CMK (cell line): ENCODE data around the gene GSDME.
"Not testable (repeated sequence)": the region's sequence is repeated elsewhere in the genome, so short reads cannot be mapped to it uniquely, and the experiment has no call there.

Source experiments
- DNase-seq: peaks from one replicate; pipeline ENCODE4 v3.0.0-alpha.2; 2010; ENCODE audit warnings: low read depth

The GSDME gene

GRCh38 chr7:24757353-24758275 lies at the start of gene GSDME:
Gene GSDME, minus strand, starts transcription at chr7:24757464. Its CDS starts 7,690 bp downstream, at chr7:24749774.
- no peak for DNase-seq

GRCh38 chr7:24802300-24802699 lies 45.0 kb upstream of the GSDME start:
- no peak for DNase-seq

- no peak for DNase-seq
Observed at GRCh38 chr7:24801883-24802282, 44.6 kb upstream of the GSDME start.

DNA sequence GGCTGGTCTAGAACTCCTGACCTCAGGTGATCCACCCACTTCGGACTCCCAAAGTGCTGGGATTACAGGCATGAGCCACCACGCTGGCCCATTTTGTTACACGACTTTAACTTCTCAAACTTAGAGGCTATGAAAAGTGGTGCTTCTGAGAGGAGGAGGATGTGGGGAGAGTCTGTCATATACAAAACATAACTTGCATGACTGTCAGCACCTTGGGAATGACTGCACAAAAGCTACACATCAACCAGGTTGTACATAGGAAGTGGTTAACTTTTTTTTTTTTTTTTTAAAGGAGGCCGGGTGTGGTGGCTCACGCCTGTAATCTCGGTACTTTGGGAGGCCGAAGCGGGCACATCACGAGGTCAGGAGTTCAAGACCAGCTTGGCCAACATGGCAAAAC lies 43.4 kb upstream of the GSDME start:
- no peak for DNase-seq

DNA sequence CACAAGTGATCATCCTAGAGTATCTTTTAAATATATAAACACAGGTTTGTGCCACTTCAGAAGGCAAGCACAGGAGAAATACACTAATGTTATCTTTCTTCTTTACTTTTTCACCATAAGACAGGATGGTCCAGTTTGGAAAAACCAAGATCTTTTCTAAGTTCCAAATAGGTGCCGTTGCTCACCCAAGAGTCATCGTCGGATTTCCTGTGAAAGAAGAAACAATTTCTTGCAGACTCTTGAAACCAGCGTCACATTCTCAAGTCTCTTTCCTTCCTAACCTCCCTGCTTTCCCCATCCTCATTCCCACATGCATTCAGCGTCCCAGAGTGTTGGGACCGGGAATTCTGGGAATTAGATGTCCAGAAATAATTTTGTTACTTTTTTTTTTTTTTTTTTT lies 42.8 kb upstream of the GSDME start:
- no peak for DNase-seq

- DNase-seq, result no peak
Observed at GRCh38 chr7:24799506-24799905, 42.2 kb upstream of the GSDME start.

DNA sequence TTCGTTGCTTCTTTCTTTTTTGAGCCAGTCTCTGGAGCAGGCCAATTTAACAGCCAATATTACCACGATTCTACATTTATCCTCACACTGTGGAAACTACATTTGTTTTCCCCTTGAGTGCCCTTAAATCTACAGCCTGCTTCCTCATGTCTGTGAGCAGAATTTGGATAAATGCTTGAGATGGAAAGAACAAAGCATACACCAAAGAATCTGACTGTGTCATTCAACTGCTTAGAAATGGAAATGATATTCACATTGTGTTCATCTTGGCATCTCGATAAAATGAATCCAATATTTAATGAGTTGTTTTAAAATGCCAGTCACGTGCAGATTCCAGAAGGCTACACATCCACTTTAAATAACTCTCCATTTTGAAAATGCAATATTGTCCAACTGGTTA lies 41.0 kb upstream of the GSDME start:
- DNase-seq, result no peak

GRCh38 chr7:24797270-24797669 lies 40.0 kb upstream of the GSDME start:
- no peak for DNase-seq

GRCh38 chr7:24795407-24795767 lies 38.1 kb upstream of the GSDME start:
- DNase-seq, result peak; percentile 58

DNA sequence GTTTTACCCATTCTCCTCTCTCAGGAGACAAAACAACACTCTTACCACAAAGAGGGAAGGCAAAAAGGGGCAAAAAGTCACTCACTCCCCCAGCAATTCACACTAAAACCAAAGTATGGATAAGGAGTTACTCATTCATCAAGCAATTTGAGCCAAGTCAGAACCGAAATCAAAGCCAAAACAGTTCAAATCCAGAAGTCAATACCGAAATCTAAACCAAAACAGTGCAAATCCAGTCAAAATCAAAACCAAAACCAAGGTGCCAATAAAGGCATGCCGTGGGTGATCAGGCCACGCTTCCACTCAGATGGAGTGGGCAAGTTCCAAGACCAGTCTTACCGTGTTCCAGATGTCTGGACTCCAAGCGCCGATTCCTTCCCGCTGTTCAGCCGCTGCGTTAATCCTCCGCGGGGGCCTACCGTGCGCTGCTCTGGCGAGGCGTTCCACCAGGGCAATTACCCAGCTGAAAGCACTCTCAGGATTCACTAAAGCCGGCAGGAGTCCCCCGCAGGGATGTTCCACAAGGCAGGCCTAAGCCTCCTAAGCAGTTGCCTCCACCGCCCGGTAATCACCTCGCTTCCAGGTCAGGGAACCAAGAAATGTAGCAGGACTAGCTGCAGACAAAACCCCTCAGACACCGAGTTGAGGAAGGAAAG lies 37.6 kb upstream of the GSDME start:
- not testable (repeated sequence) for DNase-seq

DNA sequence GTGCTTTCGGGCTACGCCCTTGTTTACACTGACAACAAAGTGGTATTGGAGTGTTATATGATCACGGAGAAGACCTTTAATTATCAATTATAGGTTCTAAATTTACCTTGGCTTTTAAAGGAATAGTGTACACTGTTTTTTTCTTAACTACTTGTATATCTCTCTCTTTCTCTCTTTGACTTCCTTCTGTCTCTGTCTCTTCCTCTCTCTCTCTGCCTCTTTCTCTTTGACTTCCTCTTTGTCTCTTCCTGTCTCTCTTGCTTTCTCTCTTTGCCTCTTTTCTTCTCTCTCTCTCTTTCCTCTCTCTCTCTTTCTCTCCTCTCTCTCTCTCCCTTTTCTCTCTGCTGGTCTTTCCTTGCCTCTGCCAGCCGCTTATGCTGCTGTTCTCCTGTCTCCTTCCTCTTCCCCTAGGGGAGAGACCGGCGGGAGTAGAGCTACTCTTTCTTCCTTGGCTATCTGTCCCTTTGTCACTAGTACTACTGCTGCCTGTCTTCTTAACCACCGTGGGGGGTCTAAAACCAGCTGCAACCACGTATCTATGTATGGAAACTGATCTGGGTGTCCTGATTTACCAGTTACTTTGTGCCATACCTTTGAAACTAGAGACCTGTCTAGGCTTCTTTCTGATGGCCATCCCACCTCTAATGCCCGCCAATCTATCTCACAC lies 36.9 kb upstream of the GSDME start:
- peak; percentile 41 for DNase-seq

DNA sequence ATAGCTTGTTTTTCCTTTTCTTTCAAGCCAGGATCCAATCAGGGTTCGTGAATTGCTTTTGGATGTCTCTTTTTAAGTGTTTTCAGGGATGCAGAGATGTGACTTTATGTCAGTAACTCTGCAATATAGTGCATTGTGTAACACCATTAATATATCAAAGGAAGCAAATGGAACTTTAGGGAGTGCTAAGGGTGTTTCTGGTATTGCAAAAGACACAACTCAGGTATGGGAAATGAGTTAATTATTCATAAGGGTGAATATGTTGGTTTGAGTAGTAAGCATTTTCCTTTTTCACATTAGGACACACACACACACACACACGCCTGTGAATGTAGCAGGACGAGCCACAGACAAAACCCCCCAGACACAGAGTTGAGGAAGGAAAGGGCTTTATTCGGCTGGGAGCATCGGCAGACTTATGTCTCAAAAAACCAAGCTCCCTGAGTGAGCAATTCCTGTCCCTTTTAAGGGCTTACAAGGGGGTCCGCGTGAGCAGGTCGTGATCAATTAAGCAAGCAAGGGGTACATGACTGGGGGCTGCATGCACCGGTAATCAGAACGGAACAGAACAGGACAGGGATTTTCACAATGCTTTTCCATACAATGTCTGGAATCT lies 31.8 kb upstream of the GSDME start:
- DNase-seq, result no peak

- no peak for DNase-seq
Observed at GRCh38 chr7:24788075-24788474, 30.8 kb upstream of the GSDME start.

- DNase-seq, result no peak
Observed at GRCh38 chr7:24786941-24787340, 29.7 kb upstream of the GSDME start.

DNA sequence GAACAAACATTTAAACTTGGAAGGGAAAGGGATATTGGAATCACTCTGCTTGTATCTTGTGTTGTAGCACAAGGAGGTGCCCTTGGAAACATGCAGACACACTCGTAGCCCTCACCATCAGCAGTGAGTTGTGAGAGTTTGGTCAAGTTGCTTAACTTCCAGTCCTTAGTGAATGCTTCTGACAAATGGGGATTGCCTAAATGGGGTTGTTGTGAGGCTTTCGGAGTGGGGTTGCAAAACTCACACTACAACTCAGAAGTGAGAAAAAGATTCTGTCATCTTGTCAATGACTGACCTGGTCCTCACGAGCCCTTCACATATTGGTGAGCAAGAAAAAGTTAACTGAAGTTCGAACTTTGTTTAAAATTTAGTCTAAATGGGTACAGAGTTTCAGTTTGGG lies 29.0 kb upstream of the GSDME start:
- DNase-seq, result no peak

GRCh38 chr7:24784277-24784676 lies 27.0 kb upstream of the GSDME start:
- no peak for DNase-seq

GRCh38 chr7:24783698-24784097 lies 26.4 kb upstream of the GSDME start:
- no peak for DNase-seq

DNA sequence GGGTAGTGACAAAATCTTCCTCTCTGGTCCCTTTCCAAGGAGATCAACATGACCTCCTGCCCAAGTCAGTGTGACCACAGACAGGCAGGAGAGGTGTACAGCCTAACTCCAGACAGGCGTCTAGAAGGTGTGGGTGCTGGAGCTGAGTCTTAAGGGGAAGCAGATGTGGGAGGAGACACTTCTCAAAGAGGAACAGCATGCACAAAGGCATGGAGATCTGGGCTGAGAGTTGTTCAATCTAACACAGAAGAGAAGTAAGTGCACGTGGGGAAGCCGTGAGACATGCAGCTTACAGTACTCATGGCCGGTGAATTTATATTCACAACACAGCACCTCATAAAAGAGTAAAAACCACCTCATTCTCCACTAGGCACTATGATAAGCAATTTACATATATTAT lies 23.8 kb upstream of the GSDME start:
- DNase-seq, result no peak

- no peak for DNase-seq
Observed at GRCh38 chr7:24779283-24779655, 22.0 kb upstream of the GSDME start.

DNA sequence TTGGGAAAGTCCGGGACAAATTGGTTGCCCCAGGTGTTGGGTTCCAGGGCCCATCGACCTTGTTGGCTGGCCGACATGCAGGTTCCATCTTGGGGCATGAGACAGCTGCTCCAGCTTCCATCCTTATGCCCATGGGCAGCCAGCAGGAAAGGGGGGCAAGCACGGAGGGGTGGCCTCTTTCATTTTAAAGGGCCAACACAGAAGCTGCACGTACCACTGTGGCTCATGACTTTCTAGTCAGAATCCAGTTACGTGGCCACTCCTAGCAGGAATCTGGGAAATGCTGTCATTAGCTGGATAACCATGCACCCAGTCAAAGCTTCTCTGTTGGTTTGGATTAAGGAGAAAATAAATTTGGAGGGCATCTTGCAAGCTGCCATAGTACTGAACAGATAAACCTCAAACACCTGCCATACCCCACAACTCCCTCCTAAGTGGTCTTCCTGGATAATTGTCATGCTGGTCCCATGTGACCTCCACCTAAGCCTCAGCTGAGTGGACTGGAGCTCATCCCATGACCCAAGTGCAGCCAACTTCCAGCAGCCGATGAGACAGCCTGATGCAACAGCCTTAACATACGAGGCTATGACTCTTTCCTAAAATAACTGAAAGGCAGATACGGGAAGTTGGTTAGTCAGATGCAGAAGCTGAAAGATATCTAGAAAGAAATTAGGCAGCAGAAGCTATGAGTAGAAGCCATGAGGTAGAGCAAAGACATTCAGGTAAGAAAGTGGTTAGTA lies 21.4 kb upstream of the GSDME start:
- no peak for DNase-seq

- no peak for DNase-seq
Observed at GRCh38 chr7:24777806-24778205, 20.5 kb upstream of the GSDME start.

DNA sequence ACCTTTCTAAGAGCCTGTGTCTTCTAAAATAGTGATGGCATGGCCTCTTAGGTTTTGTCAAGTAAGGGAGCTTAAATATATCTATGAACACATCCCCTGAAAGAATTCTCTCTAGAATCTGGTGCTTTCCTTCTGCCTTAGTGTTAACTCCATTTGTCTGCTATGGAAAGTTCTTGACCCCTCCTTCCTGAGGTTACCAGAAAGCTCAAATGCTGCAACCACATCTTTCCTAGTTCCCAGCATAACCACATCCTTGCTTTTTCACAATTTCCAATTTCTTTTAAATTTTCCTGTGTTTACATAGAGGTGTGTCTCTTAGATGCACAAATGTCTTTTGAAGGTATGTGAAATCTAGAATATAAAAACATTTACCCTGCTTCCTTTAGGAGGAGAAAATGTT lies 16.4 kb upstream of the GSDME start:
- DNase-seq, result no peak
